WTC11 (cell line): ENCODE results near the gene SLC6A2. TPM values are rescaled to one million over a fixed set of nuclear protein-coding genes. Genes with fewer than 3 reads are reported as not detected.

ENCODE experiments used
- ATAC-seq: fragments of 200-7000 bp; cut with Tn5 transposase; 2 replicates; pipeline ENCODE4 v1.10.0; 2021; ENCODE audit warnings: mild to moderate bottlenecking, moderate library complexity
- CTCF ChIA-PET: fragments of 300-600 bp; sonication (Branson Sonifier 250); formaldehyde crosslinking; loops from one replicate; lab custom pipeline; 2021; ENCODE audit warnings: antibody characterized with exemption; lab: Charles Lee
- POLR2A ChIA-PET: fragments of 350-600 bp; sonication (Branson Sonifier 250); formaldehyde crosslinking; loops from one replicate; lab custom pipeline; 2021; ENCODE audit warnings: antibody characterized with exemption; lab: Charles Lee
- DNase-seq: peaks from one replicate; pipeline ENCODE4 v3.0.0; 2021; ENCODE audit warnings: low spot score
- H3K27ac Mint-ChIP-seq: 2 replicates; pipeline ENCODE4 v1.8.0; 2021; ENCODE audit warnings: mixed read lengths
- H3K27me3 Mint-ChIP-seq: 2 replicates; pipeline ENCODE4 v1.8.0; 2021; ENCODE audit warnings: low read depth, mild to moderate bottlenecking, moderate library complexity, mixed read lengths
- H3K36me3 Mint-ChIP-seq: 2 replicates; pipeline ENCODE4 v1.8.0; 2021; ENCODE audit warnings: mixed read lengths
- H3K4me1 Mint-ChIP-seq: 2 replicates; pipeline ENCODE4 v1.8.0; 2022; ENCODE audit warnings: mixed read lengths
- H3K4me3 Mint-ChIP-seq: 2 replicates; pipeline ENCODE4 v1.8.0; 2021; ENCODE audit warnings: mild to moderate bottlenecking, moderate library complexity, mixed read lengths
- H3K9me3 Mint-ChIP-seq: 2 replicates; pipeline ENCODE4 v1.8.0; 2021; ENCODE audit warnings: mixed read lengths
- ATF1 ChIP-seq: sonication (generic); formaldehyde crosslinking; IDR thresholded peaks from 2 replicates; pipeline ENCODE4 v1.8.1; 2023; ENCODE audit warnings: mild to moderate bottlenecking, moderate library complexity, missing genetic modification reagents
- EMX1 ChIP-seq: fragments of 250-450 bp; sonication (Bioruptor Pico); IDR thresholded peaks from 2 replicates; pipeline ENCODE4 v1.8.0; 2021; ENCODE audit warnings: mild to moderate bottlenecking
- FOXJ3 ChIP-seq: sonication (generic); formaldehyde crosslinking; IDR thresholded peaks from 2 replicates; pipeline ENCODE4 v1.9.0; 2021; ENCODE audit warnings: missing genetic modification reagents, mild to moderate bottlenecking, borderline replicate concordance
- FOXP1 ChIP-seq: sonication (generic); formaldehyde crosslinking; IDR thresholded peaks from 2 replicates; pipeline ENCODE4 v1.8.0; 2022; ENCODE audit warnings: missing genetic modification reagents, mild to moderate bottlenecking, moderate library complexity, borderline replicate concordance
- GRHL2 ChIP-seq: fragments of 250-450 bp; sonication (Bioruptor Pico); IDR thresholded peaks from 2 replicates; pipeline ENCODE4 v1.8.0; 2022; ENCODE audit warnings: mild to moderate bottlenecking, moderate library complexity; ENCODE audit not compliant: insufficient replicate concordance, severe bottlenecking
- NFATC4 ChIP-seq: fragments of 250-450 bp; sonication (Bioruptor Pico); IDR thresholded peaks from 2 replicates; pipeline ENCODE4 v1.9.0; 2021; ENCODE audit warnings: mild to moderate bottlenecking
- NR2C2 ChIP-seq: sonication (generic); formaldehyde crosslinking; IDR thresholded peaks from 2 replicates; pipeline ENCODE4 v1.8.0; 2022; ENCODE audit warnings: mild to moderate bottlenecking, missing genetic modification reagents
- PRRX2 ChIP-seq: fragments of 250-450 bp; sonication (Bioruptor Pico); IDR thresholded peaks from 2 replicates; pipeline ENCODE4 v1.8.0; 2021; ENCODE audit warnings: mild to moderate bottlenecking
- ZNF121 ChIP-seq: sonication (generic); formaldehyde crosslinking; IDR thresholded peaks from 2 replicates; pipeline ENCODE4 v1.8.0; 2023; ENCODE audit warnings: missing genetic modification reagents
- ZNF232 ChIP-seq: sonication (generic); formaldehyde crosslinking; IDR thresholded peaks from 2 replicates; pipeline ENCODE4 v1.8.0; 2022; ENCODE audit warnings: mild to moderate bottlenecking, missing genetic modification reagents
- ZNF317 ChIP-seq: sonication (generic); formaldehyde crosslinking; IDR thresholded peaks from 2 replicates; pipeline ENCODE4 v1.8.1; 2023; ENCODE audit warnings: low read depth, mild to moderate bottlenecking, moderate library complexity, missing genetic modification reagents, borderline replicate concordance
- ZNF396 ChIP-seq: fragments of 250-450 bp; sonication (Bioruptor Pico); IDR thresholded peaks from 2 replicates; pipeline ENCODE4 v1.8.0; 2021; ENCODE audit warnings: mild to moderate bottlenecking, moderate library complexity, borderline replicate concordance
- total RNA-seq: library from RNA; stranded (reverse); gene quantifications from 3 replicates; pipeline ENCODE4 v1.2.3, GENCODE V29; 2021
- TF ChIP-seq, protein P1 (sequence below): sonication (generic); formaldehyde crosslinking; IDR thresholded peaks from 2 replicates; pipeline ENCODE4 v1.8.1; 2023; ENCODE audit warnings: mild to moderate bottlenecking, missing genetic modification reagents
- TF ChIP-seq, protein P2 (sequence below): sonication (generic); formaldehyde crosslinking; IDR thresholded peaks from 2 replicates; pipeline ENCODE4 v1.8.1; 2022; ENCODE audit warnings: missing genetic modification reagents, borderline replicate concordance
- TF ChIP-seq, protein P3 (sequence below): fragments of 250-450 bp; sonication (Bioruptor Pico); conservative IDR thresholded peaks from 2 replicates; pipeline ENCODE4 v1.9.0; 2021; ENCODE audit warnings: mild to moderate bottlenecking
- TF ChIP-seq, protein P4 (sequence below): sonication (generic); formaldehyde crosslinking; IDR thresholded peaks from 2 replicates; pipeline ENCODE4 v1.8.1; 2023; ENCODE audit warnings: mild to moderate bottlenecking, moderate library complexity, missing genetic modification reagents
- TF ChIP-seq, protein P5 (sequence below): fragments of 250-450 bp; sonication (Bioruptor Pico); IDR thresholded peaks from 2 replicates; pipeline ENCODE4 v1.9.0; 2021; ENCODE audit warnings: mild to moderate bottlenecking
- TF ChIP-seq, protein P6 (sequence below): fragments of 200-600 bp; IDR thresholded peaks from 2 replicates; pipeline ENCODE4 v1.8.0; 2022; ENCODE audit warnings: antibody characterized with exemption
- TF ChIP-seq, protein P7 (sequence below): sonication (generic); formaldehyde crosslinking; IDR thresholded peaks from 2 replicates; pipeline ENCODE4 v1.8.1; 2022; ENCODE audit warnings: mild to moderate bottlenecking, moderate library complexity, missing genetic modification reagents
- TF ChIP-seq, protein P8 (sequence below): sonication (generic); formaldehyde crosslinking; IDR thresholded peaks from 2 replicates; pipeline ENCODE4 v1.8.0; 2022; ENCODE audit warnings: mild to moderate bottlenecking, missing genetic modification reagents

The SLC6A2 gene
- total RNA-seq, 1 experiment from 2014 or later, result 0.20 TPM

DNA sequence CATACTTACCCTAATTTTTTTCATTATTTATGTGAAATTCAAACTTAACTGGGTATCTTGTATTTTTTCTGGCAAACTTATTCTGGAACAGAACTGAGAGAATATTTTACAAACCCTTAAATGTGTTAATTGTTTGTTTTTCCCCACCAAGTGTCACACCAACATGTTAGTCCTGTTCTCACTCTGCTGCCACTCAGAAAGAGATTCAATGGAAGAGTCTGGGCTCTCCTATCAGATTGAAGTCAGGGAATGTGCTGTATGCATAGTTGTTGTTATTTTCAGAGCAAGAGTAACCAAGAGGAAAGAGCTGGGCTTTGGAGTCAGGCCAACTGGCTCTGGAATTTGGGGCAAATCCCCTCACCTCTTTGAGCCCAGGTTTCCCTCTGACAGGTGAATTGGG, 43.2 kb downstream of the SLC6A2 start:
- CTCF ChIA-PET, result interaction anchor here (14.1 kb wide), 1 partner anchor 234 kb away, joined by 213 read pairs; no protein-coding TSS in a partner anchor

DNA sequence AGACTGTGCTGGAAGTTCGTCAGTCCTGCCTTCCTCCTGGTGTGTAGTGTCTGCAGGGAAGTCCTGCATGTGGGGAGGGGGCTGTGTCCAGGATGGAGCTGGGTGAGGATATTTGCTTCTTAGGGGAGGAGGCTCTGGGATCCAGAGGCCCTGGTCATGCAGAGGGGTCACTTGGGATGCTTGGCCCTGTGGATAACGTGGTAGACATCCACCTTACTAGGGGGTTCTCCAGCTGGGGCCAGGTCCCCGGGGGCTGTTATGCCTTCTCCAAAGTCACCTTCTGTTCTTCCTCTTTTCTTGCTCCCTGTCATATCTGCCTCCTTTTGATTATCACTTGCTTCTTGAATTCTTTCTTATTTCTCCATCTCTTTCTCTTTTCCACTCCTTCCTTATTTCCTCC, 43.8 kb downstream of the SLC6A2 start:
- CTCF ChIA-PET, result interaction anchor here (14.1 kb wide), 1 partner anchor 235 kb away, joined by 213 read pairs; no protein-coding TSS in a partner anchor
- H3K27ac Mint-ChIP-seq, result no peak overlapping the region
- TF ChIP-seq, protein P1, sequence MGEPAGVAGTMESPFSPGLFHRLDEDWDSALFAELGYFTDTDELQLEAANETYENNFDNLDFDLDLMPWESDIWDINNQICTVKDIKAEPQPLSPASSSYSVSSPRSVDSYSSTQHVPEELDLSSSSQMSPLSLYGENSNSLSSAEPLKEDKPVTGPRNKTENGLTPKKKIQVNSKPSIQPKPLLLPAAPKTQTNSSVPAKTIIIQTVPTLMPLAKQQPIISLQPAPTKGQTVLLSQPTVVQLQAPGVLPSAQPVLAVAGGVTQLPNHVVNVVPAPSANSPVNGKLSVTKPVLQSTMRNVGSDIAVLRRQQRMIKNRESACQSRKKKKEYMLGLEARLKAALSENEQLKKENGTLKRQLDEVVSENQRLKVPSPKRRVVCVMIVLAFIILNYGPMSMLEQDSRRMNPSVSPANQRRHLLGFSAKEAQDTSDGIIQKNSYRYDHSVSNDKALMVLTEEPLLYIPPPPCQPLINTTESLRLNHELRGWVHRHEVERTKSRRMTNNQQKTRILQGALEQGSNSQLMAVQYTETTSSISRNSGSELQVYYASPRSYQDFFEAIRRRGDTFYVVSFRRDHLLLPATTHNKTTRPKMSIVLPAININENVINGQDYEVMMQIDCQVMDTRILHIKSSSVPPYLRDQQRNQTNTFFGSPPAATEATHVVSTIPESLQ (CRISPR knock-in tag), result no peak
- no peak for TF ChIP-seq EMX1
- TF ChIP-seq, protein P2, sequence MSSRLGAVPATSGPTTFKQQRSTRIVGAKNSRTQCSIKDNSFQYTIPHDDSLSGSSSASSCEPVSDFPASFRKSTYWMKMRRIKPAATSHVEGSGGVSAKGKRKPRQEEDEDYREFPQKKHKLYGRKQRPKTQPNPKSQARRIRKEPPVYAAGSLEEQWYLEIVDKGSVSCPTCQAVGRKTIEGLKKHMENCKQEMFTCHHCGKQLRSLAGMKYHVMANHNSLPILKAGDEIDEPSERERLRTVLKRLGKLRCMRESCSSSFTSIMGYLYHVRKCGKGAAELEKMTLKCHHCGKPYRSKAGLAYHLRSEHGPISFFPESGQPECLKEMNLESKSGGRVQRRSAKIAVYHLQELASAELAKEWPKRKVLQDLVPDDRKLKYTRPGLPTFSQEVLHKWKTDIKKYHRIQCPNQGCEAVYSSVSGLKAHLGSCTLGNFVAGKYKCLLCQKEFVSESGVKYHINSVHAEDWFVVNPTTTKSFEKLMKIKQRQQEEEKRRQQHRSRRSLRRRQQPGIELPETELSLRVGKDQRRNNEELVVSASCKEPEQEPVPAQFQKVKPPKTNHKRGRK (CRISPR knock-in tag), result no peak
- no peak for TF ChIP-seq ATF1 (CRISPR knock-in tag)
- TF ChIP-seq, protein P3, sequence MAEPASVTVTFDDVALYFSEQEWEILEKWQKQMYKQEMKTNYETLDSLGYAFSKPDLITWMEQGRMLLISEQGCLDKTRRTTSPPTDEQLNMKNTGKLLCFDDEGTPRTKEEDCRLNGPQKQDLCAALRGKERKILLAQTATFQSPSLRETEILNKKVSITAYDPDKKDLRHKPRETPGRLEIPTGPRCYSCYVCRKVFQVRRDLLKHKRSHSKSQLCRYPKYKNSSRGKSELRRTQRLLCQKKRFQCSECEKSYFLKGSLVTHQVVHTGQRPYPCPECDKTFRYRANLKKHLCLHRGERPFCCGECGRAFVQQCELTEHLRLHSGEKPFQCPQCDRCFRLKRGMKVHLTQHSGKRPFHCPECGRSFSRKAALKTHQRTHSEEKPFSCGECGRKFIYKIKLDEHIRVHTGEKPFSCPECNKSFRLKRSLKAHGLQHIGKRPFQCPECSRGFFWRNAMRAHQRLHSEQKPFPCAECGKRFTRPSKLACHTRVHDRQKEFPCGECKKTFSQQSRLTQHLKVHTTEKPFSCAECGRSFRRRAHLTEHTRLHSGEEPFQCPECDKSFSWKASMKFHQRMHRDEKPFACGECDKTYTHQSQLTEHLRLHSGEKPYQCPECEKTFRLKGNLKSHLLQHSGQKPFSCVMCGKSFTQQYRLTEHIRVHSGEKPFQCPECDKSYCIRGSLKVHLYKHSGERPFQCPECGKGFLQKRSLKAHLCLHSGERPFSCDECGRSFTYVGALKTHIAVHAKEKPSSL (CRISPR knock-in tag), result no peak
- TF ChIP-seq FOXJ3 (CRISPR knock-in tag), result no peak
- TF ChIP-seq ZNF232, result no peak

More for the DNA sequence above, 43.2 kb downstream of the SLC6A2 start:
- DNase-seq (no peak), ATAC-seq (no peak)
- Mint-ChIP-seq H3K27me3 (no peaks in the 10 kb centered on the region), H3K36me3 (no peaks in the 10 kb centered on the region), H3K4me1 (peaks cover 19% of the 10 kb centered on the region), H3K4me3 (no peak overlapping the region), H3K27ac (no peak overlapping the region), H3K9me3 (no peaks in the 10 kb centered on the region)
- TF ChIP-seq ZNF121 (no peak), GRHL2 (no peak), ZNF317 (CRISPR knock-in tag) (no peak), ZNF396 (CRISPR knock-in tag) (no peak), NFATC4 (CRISPR knock-in tag) (no peak), ZNF232 (no peak), FOXP1 (CRISPR knock-in tag) (no peak), EMX1 (no peak), NR2C2 (CRISPR knock-in tag) (no peak), PRRX2 (CRISPR knock-in tag) (no peak)
- TF ChIP-seq, protein P4, sequence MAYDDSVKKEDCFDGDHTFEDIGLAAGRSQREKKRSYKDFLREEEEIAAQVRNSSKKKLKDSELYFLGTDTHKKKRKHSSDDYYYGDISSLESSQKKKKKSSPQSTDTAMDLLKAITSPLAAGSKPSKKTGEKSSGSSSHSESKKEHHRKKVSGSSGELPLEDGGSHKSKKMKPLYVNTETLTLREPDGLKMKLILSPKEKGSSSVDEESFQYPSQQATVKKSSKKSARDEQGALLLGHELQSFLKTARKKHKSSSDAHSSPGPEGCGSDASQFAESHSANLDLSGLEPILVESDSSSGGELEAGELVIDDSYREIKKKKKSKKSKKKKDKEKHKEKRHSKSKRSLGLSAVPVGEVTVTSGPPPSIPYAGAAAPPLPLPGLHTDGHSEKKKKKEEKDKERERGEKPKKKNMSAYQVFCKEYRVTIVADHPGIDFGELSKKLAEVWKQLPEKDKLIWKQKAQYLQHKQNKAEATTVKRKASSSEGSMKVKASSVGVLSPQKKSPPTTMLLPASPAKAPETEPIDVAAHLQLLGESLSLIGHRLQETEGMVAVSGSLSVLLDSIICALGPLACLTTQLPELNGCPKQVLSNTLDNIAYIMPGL (CRISPR knock-in tag), result no peak
- TF ChIP-seq, protein P5, sequence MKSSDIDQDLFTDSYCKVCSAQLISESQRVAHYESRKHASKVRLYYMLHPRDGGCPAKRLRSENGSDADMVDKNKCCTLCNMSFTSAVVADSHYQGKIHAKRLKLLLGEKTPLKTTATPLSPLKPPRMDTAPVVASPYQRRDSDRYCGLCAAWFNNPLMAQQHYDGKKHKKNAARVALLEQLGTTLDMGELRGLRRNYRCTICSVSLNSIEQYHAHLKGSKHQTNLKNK (CRISPR knock-in tag), result no peak
- TF ChIP-seq, protein P6, sequence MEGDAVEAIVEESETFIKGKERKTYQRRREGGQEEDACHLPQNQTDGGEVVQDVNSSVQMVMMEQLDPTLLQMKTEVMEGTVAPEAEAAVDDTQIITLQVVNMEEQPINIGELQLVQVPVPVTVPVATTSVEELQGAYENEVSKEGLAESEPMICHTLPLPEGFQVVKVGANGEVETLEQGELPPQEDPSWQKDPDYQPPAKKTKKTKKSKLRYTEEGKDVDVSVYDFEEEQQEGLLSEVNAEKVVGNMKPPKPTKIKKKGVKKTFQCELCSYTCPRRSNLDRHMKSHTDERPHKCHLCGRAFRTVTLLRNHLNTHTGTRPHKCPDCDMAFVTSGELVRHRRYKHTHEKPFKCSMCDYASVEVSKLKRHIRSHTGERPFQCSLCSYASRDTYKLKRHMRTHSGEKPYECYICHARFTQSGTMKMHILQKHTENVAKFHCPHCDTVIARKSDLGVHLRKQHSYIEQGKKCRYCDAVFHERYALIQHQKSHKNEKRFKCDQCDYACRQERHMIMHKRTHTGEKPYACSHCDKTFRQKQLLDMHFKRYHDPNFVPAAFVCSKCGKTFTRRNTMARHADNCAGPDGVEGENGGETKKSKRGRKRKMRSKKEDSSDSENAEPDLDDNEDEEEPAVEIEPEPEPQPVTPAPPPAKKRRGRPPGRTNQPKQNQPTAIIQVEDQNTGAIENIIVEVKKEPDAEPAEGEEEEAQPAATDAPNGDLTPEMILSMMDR, result no peak
- TF ChIP-seq, protein P2 (CRISPR knock-in tag), result no peak
- TF ChIP-seq, protein P7, sequence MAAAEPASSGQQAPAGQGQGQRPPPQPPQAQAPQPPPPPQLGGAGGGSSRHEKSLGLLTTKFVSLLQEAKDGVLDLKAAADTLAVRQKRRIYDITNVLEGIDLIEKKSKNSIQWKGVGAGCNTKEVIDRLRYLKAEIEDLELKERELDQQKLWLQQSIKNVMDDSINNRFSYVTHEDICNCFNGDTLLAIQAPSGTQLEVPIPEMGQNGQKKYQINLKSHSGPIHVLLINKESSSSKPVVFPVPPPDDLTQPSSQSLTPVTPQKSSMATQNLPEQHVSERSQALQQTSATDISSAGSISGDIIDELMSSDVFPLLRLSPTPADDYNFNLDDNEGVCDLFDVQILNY, result no peak
- TF ChIP-seq, protein P8, sequence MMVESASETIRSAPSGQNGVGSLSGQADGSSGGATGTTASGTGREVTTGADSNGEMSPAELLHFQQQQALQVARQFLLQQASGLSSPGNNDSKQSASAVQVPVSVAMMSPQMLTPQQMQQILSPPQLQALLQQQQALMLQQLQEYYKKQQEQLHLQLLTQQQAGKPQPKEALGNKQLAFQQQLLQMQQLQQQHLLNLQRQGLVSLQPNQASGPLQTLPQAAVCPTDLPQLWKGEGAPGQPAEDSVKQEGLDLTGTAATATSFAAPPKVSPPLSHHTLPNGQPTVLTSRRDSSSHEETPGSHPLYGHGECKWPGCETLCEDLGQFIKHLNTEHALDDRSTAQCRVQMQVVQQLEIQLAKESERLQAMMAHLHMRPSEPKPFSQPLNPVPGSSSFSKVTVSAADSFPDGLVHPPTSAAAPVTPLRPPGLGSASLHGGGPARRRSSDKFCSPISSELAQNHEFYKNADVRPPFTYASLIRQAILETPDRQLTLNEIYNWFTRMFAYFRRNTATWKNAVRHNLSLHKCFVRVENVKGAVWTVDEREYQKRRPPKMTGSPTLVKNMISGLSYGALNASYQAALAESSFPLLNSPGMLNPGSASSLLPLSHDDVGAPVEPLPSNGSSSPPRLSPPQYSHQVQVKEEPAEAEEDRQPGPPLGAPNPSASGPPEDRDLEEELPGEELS (CRISPR knock-in tag), result no peak
- POLR2A ChIA-PET, result no interaction called here

More for the DNA sequence above, 43.8 kb downstream of the SLC6A2 start:
- Mint-ChIP-seq H3K4me3 (no peak overlapping the region), H3K9me3 (no peaks in the 10 kb centered on the region), H3K36me3 (no peaks in the 10 kb centered on the region), H3K4me1 (peaks cover 24% of the 10 kb centered on the region), H3K27me3 (no peaks in the 10 kb centered on the region)
- DNase-seq, result no peak
- POLR2A ChIA-PET, result no interaction called here
- no peak for ATAC-seq
